Measurements from ENCODE around the gene FRAS1.
"Not testable (repeated sequence)": the region's sequence is repeated elsewhere in the genome, so short reads cannot be mapped to it uniquely, and the experiment has no call there.

FRAS1 gene

DNA sequence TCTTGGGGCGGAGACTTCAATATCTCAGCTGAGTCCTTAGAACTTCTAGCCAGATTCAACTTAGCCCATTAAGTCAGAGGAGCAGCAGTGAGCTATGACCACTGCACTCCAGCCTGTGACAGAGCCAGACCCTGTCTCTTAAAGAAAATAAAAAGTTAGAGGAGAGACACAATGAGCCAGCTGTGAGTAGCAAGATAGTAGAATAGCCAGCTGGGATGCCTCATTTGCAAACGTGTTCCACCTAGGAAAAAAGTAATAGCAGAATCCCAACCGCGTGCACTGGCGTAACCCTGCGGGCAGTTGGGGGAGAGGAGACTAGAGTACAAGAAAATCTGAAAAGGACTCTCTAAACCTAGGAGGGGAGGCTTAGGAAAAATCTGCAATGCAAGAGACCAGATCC is 361.3 kb downstream of the FRAS1 start:
- in situ Hi-C loops (cut with MboI; ENCODE audit: low sequenced_read_pairs): no loop called here

DNA sequence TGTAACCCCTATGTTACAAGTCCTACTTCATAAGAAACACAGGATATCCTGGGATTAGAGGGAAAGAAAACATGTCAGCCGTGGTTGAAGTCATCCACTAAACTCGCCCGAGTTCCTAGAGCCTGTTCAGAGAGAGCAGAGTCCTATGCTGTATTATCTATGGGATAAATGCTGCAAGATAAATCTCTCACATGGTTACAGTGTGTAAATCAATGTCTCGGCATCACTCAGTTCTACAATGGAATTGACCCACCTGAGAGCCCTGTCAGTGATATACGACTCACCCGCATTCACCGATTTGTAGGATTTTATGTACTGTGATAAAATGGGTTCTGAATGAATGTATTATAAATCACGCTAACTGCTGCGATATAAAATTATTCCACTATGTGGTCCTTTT is 366.7 kb downstream of the FRAS1 start:
- in situ Hi-C loops (cut with MboI; ENCODE audit: low sequenced_read_pairs): no loop called here

DNA sequence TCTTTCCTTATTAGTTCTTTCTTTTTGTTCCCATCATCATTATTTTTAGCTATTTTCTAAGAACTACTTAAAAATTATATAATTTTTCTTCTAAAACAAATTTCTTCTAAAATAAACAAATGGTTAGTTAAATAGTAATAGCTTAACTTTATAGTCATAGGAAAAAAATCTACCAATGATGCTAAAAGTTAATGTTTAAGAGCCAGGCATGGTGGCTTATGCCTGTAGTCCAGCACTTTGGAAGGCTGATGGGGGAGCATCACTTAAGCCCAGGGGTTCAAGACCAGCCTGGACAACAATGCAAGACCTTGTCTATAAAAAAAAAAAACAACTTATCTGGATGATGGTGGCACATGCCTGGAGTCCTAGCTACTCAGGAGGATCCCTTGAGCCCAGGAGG is 367.3 kb downstream of the FRAS1 start:
- in situ Hi-C loops (cut with MboI; ENCODE audit: low sequenced_read_pairs): no loop called here

GRCh38 chr4:78426972-78427371 is 369.8 kb downstream of the FRAS1 start:
- in situ Hi-C loops (cut with MboI; ENCODE audit: low sequenced_read_pairs): no loop called here

GRCh38 chr4:78428996-78429395 is 371.9 kb downstream of the FRAS1 start:
- in situ Hi-C loops (cut with MboI; ENCODE audit: low sequenced_read_pairs): no loop called here

DNA sequence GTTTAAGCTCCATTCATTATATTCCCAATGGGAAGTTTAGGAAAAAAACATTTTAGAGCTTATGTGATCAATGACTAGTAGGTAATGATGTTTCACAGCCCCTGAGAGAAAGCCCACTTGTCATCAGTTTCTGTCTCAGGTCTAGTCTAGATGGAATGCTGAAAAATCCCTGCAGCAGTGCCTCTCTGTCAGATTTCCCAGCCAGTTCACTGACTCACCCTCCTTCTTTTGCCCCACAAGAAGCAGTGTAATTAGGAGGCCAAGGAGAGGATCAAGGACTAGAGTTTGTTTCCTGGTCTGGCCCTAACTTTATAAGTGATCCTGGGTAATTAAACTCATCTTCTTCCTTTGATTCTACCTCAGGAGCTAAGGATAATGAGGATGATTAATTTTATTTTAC is 375.8 kb downstream of the FRAS1 start:
- in situ Hi-C loops (cut with MboI; ENCODE audit: low sequenced_read_pairs): no loop called here

DNA sequence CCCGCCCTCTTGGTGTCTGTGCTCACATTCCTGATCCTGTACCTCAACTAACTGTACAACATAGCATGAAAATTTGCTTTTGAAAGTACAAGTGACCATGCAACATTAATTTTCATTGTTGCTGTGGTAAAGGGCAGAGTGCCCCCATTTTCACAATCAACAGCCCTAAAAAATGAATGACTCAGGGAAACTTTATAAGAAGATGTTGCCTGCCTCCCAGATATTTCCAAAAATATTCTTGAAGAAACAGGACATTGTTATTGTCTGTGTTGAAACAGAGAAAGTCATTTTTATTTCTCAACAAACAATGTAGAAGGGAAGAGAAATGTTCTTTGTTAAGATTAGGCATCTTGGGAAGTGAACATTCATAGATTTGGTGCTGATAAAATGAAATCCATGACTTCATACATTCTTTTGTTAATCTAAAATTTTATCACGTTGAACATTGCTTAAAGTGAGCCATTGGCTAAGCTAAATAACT is 380.5 kb downstream of the FRAS1 start:
- in situ Hi-C loops (cut with MboI; ENCODE audit: low sequenced_read_pairs): no loop called here

- in situ Hi-C loops (cut with MboI; ENCODE audit: low sequenced_read_pairs): no loop called here
Measured at GRCh38 chr4:78439328-78439727, 382.2 kb downstream of the FRAS1 start.

- in situ Hi-C loops (cut with MboI; ENCODE audit: low sequenced_read_pairs): no loop called here
Measured at GRCh38 chr4:78441756-78442155, 384.6 kb downstream of the FRAS1 start.

DNA sequence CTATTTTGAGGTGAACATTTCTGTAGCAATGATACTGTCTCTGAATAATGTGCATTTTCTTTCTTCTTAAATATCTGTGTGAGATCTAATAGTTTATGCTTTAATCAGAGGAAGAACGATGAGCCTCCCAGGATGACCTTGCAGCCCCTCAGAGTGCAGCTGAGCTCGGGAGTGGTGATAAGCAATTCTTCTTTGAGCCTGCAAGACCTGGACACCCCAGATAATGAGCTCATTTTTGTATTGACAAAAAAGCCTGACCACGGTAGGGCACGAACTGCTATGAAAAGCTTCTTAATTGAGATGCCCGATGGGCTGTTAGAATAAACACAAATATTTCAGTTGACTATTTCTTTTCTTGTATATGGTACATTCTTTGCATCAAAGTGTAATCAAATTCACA is 389.5 kb downstream of the FRAS1 start:
- in situ Hi-C loops (cut with MboI; ENCODE audit: low sequenced_read_pairs): no loop called here

GRCh38 chr4:78451407-78451806 is 394.3 kb downstream of the FRAS1 start:
- in situ Hi-C loops (cut with MboI; ENCODE audit: low sequenced_read_pairs): no loop called here

- in situ Hi-C loops (cut with MboI; ENCODE audit: low sequenced_read_pairs): no loop called here
Measured at GRCh38 chr4:78454016-78454415, 396.9 kb downstream of the FRAS1 start.

GRCh38 chr4:78457751-78458150 is 400.6 kb downstream of the FRAS1 start:
- in situ Hi-C loops (cut with MboI; ENCODE audit: low sequenced_read_pairs): no loop called here

DNA sequence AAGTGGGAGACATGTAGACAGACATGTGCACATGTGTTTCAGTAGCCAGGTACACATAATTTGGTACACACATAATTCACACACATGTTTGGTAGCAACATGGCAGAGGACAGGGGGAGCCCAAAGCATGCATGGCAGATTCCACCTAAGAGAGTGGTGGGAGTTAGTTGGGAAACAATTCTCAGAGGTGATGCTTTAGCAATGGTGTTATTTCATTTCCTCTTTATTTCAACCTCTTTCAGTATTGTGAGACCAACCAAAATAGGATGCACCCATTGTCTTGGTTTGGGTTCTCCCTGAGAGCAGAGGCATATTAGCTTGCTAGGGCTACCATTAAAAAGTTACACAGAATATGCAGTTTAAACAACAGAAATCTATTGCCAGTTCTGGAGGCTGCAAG is 402.2 kb downstream of the FRAS1 start:
- in situ Hi-C loops (cut with MboI; ENCODE audit: low sequenced_read_pairs): no loop called here

DNA sequence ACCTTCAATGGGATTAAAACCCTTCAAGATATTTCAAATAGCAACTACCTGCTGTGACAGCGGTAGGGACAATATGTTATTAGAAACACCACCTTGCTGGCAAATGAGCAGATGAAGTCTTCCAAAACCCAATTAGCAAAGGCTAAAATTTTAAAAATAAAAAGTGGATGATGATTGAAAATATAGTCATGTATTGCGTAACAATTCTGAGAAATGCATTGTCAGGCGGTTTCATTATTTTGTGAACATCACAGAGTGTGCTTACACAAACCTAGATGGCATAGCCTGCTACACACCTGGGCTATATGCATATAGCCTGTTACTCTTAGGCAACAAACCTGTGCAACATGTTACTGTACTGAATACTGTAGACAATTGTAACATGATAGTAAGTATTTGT is 403.2 kb downstream of the FRAS1 start:
- in situ Hi-C loops (cut with MboI; ENCODE audit: low sequenced_read_pairs): no loop called here

GRCh38 chr4:78464265-78464664 is 407.1 kb downstream of the FRAS1 start:
- in situ Hi-C loops (cut with MboI; ENCODE audit: low sequenced_read_pairs): no loop called here

- in situ Hi-C loops (cut with MboI; ENCODE audit: low sequenced_read_pairs): not testable (repeated sequence)
Measured at GRCh38 chr4:78467223-78467622, 410.1 kb downstream of the FRAS1 start.

- in situ Hi-C loops (cut with MboI; ENCODE audit: low sequenced_read_pairs): no loop called here
Measured at GRCh38 chr4:78468272-78468671, 411.1 kb downstream of the FRAS1 start.

DNA sequence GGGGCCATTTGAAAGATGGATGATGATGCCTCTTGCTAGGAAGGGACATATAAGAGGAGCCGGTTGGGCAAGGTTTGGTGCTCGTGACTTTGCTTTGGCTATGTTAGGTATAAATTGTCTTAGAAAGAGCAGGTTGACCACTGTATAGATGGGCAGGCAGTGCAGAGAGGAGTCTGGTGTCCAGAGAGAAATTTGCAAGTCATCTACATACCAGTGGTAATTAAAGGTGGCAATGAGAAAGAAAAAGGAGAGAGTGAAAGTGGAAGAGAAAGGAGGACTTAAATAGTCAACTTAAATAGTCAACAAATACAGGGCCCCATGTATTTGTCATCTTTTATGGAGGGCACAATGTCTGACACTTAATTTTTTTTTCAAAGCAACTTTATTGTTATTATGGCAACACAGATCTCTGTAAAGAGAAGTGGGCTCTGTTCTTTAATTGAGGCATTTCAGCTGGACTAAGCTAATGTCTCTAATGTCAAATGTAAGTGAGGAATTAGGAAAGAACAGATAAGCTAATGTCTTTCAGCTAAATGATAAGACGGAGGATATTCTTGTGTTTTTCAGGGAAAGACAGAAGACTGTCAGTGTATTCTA is 419.1 kb downstream of the FRAS1 start:
- in situ Hi-C loops (cut with MboI; ENCODE audit: low sequenced_read_pairs): no loop called here

DNA sequence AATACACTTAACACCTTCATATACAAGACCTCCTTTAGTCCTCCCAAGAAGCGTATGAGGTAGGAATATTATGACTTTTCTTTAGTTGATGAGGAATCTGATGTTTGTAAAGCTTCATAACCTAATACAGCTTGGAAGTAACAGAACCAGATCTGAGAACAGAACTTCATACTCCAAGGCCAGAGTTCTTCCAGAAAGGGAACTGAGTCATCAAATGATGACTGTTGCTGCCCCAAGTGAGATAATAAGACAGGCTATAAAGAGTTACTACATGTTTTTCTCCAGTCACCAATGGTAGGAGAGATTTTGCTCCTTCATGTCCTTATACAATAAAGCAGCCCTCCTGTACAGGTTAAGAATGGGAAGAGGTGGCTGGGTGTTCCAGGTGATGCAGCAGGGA is 420.2 kb downstream of the FRAS1 start:
- in situ Hi-C loops (cut with MboI; ENCODE audit: low sequenced_read_pairs): no loop called here

DNA sequence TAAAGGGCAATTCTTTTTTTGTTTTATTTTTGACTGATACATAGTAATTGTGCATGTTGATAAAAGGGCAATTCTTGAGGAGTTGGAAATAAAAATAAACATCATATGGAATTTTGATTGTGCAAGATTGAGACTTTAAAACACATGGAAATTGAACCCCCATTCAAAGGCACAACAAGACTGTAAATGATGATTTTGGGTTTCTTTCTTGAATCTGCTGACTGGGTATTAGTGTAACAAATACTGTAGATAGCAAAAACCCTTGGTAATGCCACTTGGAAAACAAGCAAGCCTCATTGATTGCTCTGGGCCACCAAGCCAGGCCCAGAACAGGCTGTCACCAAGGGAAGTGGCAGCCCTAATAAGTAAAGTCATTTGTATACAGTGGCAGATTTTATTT is 421.4 kb downstream of the FRAS1 start:
- in situ Hi-C loops (cut with MboI; ENCODE audit: low sequenced_read_pairs): no loop called here

DNA sequence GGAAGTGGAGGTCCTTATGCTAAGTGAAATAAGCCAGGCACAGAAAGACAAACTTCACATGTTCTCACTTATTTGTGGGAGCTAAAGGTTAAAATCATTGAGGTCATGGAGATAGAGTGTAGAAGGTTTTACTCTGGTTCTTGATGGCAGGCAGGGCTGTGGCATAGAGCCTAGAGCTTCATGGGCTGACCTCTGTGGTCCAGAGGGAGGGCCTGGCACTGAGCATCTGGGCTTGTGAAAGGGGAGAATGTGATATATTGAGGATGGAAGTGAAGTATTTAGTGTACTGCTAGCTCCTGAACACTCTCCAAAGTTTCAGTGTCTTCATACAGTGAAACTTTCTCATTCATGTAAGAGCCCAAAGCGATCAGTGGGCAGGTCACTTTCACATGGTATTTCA is 423.2 kb downstream of the FRAS1 start:
- in situ Hi-C loops (cut with MboI; ENCODE audit: low sequenced_read_pairs): no loop called here

GRCh38 chr4:78481180-78481579 is 424.1 kb downstream of the FRAS1 start:
- in situ Hi-C loops (cut with MboI; ENCODE audit: low sequenced_read_pairs): no loop called here

Measured in HL-60/S4 treated with phorbol 12-myristate 13-acetate at 8.2 ng/mL for 4 days and 3 days (cell line).